ENCODE measurements around the gene SNTA1.
A peak's percentile ranks its signal among the peaks of the same experiment; 100 is the strongest.
"Not testable (repeated sequence)": the region's sequence is repeated elsewhere in the genome, so short reads cannot be mapped to it uniquely, and the experiment has no call there.

SNTA1 gene

GRCh38 chr20:33389326-33389725, 54.2 kb downstream of the SNTA1 start:
- not testable (repeated sequence) for DNase-seq

GRCh38 chr20:33388268-33388667, 55.3 kb downstream of the SNTA1 start:
- DNase-seq = no peak

- DNase-seq = no peak
Observed at GRCh38 chr20:33387177-33387576, 56.4 kb downstream of the SNTA1 start.

- no peak for DNase-seq
Observed at GRCh38 chr20:33386673-33387072, 56.9 kb downstream of the SNTA1 start.

- DNase-seq = no peak
Observed at GRCh38 chr20:33377366-33377765, 66.2 kb downstream of the SNTA1 start.

- peak; percentile 92 for DNase-seq
Observed at GRCh38 chr20:33373735-33374605, 69.6 kb downstream of the SNTA1 start.

GRCh38 chr20:33372993-33373441, 70.5 kb downstream of the SNTA1 start:
- DNase-seq = no peak

- DNase-seq = peak; percentile 64
Observed at GRCh38 chr20:33370291-33370690, 73.3 kb downstream of the SNTA1 start.

GRCh38 chr20:33362898-33363297, 80.7 kb downstream of the SNTA1 start:
- DNase-seq = no peak

- no peak for DNase-seq
Observed at GRCh38 chr20:33359399-33360261, 83.9 kb downstream of the SNTA1 start.

Data from kidney glomerular epithelial cell (primary cell).